GM19468 (cell line): ENCODE results near the gene HSPA12B.

ENCODE experiments used
- ATAC-seq: cut with Tn5 transposase; IDR thresholded peaks from one replicate; pipeline ENCODE4 v1.9.1; 2021; ENCODE audit warnings: mild to moderate bottlenecking, moderate library complexity, moderate number of reproducible peaks; ENCODE audit not compliant: unreplicated experiment; ENCODE audit errors: extremely low read depth

The HSPA12B gene

GRCh38 chr20:3702611-3703391, 29.7 kb upstream of the HSPA12B start:
- no peak for ATAC-seq

- no peak for ATAC-seq
Measured at GRCh38 chr20:3704087-3704486, 28.4 kb upstream of the HSPA12B start.

GRCh38 chr20:3705491-3705969, 27.0 kb upstream of the HSPA12B start:
- ATAC-seq = no peak

- ATAC-seq = no peak
Measured at GRCh38 chr20:3705970-3706739, 26.3 kb upstream of the HSPA12B start.

- ATAC-seq = no peak
Measured at GRCh38 chr20:3706774-3707507, 25.5 kb upstream of the HSPA12B start.

- ATAC-seq = no peak
Measured at GRCh38 chr20:3707508-3707899, 25.0 kb upstream of the HSPA12B start.

- no peak for ATAC-seq
Measured at GRCh38 chr20:3710011-3710466, 22.4 kb upstream of the HSPA12B start.

GRCh38 chr20:3710703-3711483, 21.6 kb upstream of the HSPA12B start:
- no peak for ATAC-seq

- no peak for ATAC-seq
Measured at GRCh38 chr20:3711484-3711941, 21.0 kb upstream of the HSPA12B start.

GRCh38 chr20:3712279-3712873, 20.1 kb upstream of the HSPA12B start, which contains the start of gene SIGLEC1:
SIGLEC1 (minus strand) TSS chr20:3712600; CDS start chr20:3707128, 5,472 bp downstream.
- ATAC-seq = no peak

GRCh38 chr20:3714092-3714491, 18.4 kb upstream of the HSPA12B start:
- no peak for ATAC-seq

- ATAC-seq = no peak
Measured at GRCh38 chr20:3716195-3716834, 16.2 kb upstream of the HSPA12B start.

- ATAC-seq = no peak
Measured at GRCh38 chr20:3719046-3719445, 13.4 kb upstream of the HSPA12B start.

GRCh38 chr20:3720068-3720467, 12.4 kb upstream of the HSPA12B start:
- no peak for ATAC-seq

- no peak for ATAC-seq
Measured at GRCh38 chr20:3720626-3721025, 11.9 kb upstream of the HSPA12B start.

- no peak for ATAC-seq
Measured at GRCh38 chr20:3721912-3722311, 10.6 kb upstream of the HSPA12B start.

GRCh38 chr20:3723284-3723683, 9.2 kb upstream of the HSPA12B start:
- ATAC-seq = no peak

- ATAC-seq = no peak
Measured at GRCh38 chr20:3724356-3724755, 8.1 kb upstream of the HSPA12B start.
